GM12892 (cell line): Measurements from ENCODE around the gene ARNT2.

Source experiments
- POLR2A ChIP-seq: IDR thresholded peaks from 2 replicates; pipeline ENCODE4 v1.6.1; 2011; ENCODE audit warnings: low read depth, low read length, control low read depth
- POLR2AphosphoS5 ChIP-seq: IDR thresholded peaks from 2 replicates; pipeline ENCODE4 v1.6.1; 2011; ENCODE audit warnings: low read depth, low read length, control low read depth
- TAF1 ChIP-seq: IDR thresholded peaks from 2 replicates; pipeline ENCODE4 v1.6.1; 2011; ENCODE audit warnings: low read depth, mild to moderate bottlenecking, control low read depth, low read length, borderline replicate concordance

GRCh38 chr15:80420658-80421057 lies 16.5 kb downstream of the ARNT2 start:
- TF ChIP-seq TAF1: no peak
- TF ChIP-seq POLR2A: no peak
- TF ChIP-seq POLR2AphosphoS5: no peak
